Heart right ventricle (tissue), 16 donors: ENCODE data around the gene CORO1C. TPM values are rescaled to one million over a fixed set of nuclear protein-coding genes. Genes with fewer than 3 reads are reported as not detected.

Source experiments
- ATAC-seq, 8 donors: fragments of 200-7000 bp; cut with Tn5 transposase; one replicate each; pipeline ENCODE4 v1.9.1; 2020; ENCODE audit warnings: mild to moderate bottlenecking in 8 of 8, moderate library complexity in 8 of 8, moderate number of reproducible peaks in 1 of 8
- DNase-seq, 2 donors: peaks; one replicate each; pipeline ENCODE4 v3.0.0-alpha.2; 2020
- H3K27ac ChIP-seq, 10 donors: fragments of 200-600 bp; sonication (generic) in 2 of 10; one replicate each; pipeline versions ENCODE4 v1.5.0 to v1.8.0; 2020 to 2022; ENCODE audit warnings: mild to moderate bottlenecking in 3 of 10
- H3K27me3 ChIP-seq, 7 donors: fragments of 200-600 bp; one replicate each; pipeline ENCODE4 v1.8.0; 2021 to 2022; ENCODE audit warnings: mild to moderate bottlenecking in 2 of 7
- H3K36me3 ChIP-seq, 9 donors: fragments of 200-600 bp; sonication (generic) in 1 of 9; one replicate each; pipeline versions ENCODE4 v1.5.0 to v1.8.0; 2020 to 2022; ENCODE audit warnings: mild to moderate bottlenecking in 2 of 9
- H3K4me1 ChIP-seq, 9 donors: fragments of 200-600 bp; sonication (generic) in 1 of 9; one replicate each; pipeline versions ENCODE4 v1.5.0 to v1.8.0; 2020 to 2022; ENCODE audit warnings: mild to moderate bottlenecking in 4 of 9
- H3K4me3 ChIP-seq, 10 donors: fragments of 200-600 bp; sonication (generic) in 2 of 10; one replicate each; pipeline versions ENCODE4 v1.5.0 to v1.8.0; 2020 to 2022; ENCODE audit warnings: mild to moderate bottlenecking in 7 of 10, moderate library complexity in 2 of 10
- H3K9me3 ChIP-seq, 11 donors: fragments of 200-600 bp in 10 of 11; sonication (generic) in 2 of 11; one replicate each; pipeline versions ENCODE4 v1.5.0 to v1.8.0; 2013 to 2022; ENCODE audit warnings: mild to moderate bottlenecking in 2 of 11, control low read depth in 1 of 11, moderate library complexity in 1 of 11
- WGBS, 2 donors: extraction: QIAGEN DNeasy Blood & Tissue Kit; methylation state at CpG; one replicate each; pipeline ENCODE4 v1.1.7; 2013; ENCODE audit warnings: inconsistent platforms in 1 of 2; 5-methylcytosine and 5-hydroxymethylcytosine counted together
- intact Hi-C, 10 donors: fragments of 100-400 bp; cut with DNase I; formaldehyde crosslinking; loops; one replicate each; pipeline versions ENCODE4 v1.11.1 to v1.14.2; 2022
- microRNA-seq, 2 donors: library from miRNA; unstranded; fragments of <30 nt; microRNA quantifications; one replicate each; pipeline ENCODE4 v1.2.0, GENCODE V29; 2021
- polyA plus RNA-seq, 2 donors: library from polyadenylated mRNA; stranded (reverse); fragments of 200-250 nt; gene quantifications; one replicate each; pipeline ENCODE4 v1.2.3, GENCODE V29; 2013
- total RNA-seq, 10 donors: library from RNA; stranded (reverse); fragmentation: NEBNext Ultra II Directional in 3 of 10; extraction: Animal tissue kit (Norgen Biotek cat#: 25700) in 3 of 10; gene quantifications; one replicate each; pipeline versions ENCODE4 v1.2.1 to v1.2.4, GENCODE V29; 2021 to 2023
- TF ChIP-seq, protein P1 (sequence below), 9 donors: fragments of 200-600 bp; sonication (generic) in 2 of 9; IDR thresholded peaks; one replicate each; pipeline versions ENCODE4 v1.5.0 to v1.8.0; 2021 to 2022; ENCODE audit warnings: antibody characterized with exemption in 9 of 9, mild to moderate bottlenecking in 5 of 9, moderate library complexity in 1 of 9
- donor health status: Arrhythmogenic right ventricular cardiomyopathy.
- donor health status: ischemic (EF 13 %, LVEDD 7.1; RV severe dilation, severe dysfunction).
- donor health status: healthy with polysubstance abuse.
- donor health status: DM: no; HTN: yes; CAD: no.
- donor health status: DM: no; HTN: no; CAD: no.
- donor health status: ischemic (EF 25% LVEDD 6.9; RV normal size, moderate dysfunction).
- donor health status: ischemic (EF 25% LVEDD 5.7; RV mildly dilated, moderate dysfunction).
- donor health status: healthy.
- donor health status: DM: yes; HTN: yes; CAD: no.
- donor health status: Ischemic cardiomyopathy.
- donor health status: ischemic (EF 35%, LVEDD 5.7; RV mildly dilated, moderate dysfunction).
- donor health status: nonischemic (EF 11% LVEDD 7.7; RV severe dilation, severe dysfunction).
- donor health status: DM: yes; HTN: yes; CAD: no.
- donor health status: PGD.
- donor health status: ischemic (EF 29% LVEDD 5.4; RV normal size, mild dysfunction).
- donor health status: nonischemic (EF 23%, LVEDD 6.1; RV moderate dilation, normal function).

Gene CORO1C
- total and polyA plus RNA-seq, 12 donors: 25.5 to 88.6 (median 58.2) TPM

DNA sequence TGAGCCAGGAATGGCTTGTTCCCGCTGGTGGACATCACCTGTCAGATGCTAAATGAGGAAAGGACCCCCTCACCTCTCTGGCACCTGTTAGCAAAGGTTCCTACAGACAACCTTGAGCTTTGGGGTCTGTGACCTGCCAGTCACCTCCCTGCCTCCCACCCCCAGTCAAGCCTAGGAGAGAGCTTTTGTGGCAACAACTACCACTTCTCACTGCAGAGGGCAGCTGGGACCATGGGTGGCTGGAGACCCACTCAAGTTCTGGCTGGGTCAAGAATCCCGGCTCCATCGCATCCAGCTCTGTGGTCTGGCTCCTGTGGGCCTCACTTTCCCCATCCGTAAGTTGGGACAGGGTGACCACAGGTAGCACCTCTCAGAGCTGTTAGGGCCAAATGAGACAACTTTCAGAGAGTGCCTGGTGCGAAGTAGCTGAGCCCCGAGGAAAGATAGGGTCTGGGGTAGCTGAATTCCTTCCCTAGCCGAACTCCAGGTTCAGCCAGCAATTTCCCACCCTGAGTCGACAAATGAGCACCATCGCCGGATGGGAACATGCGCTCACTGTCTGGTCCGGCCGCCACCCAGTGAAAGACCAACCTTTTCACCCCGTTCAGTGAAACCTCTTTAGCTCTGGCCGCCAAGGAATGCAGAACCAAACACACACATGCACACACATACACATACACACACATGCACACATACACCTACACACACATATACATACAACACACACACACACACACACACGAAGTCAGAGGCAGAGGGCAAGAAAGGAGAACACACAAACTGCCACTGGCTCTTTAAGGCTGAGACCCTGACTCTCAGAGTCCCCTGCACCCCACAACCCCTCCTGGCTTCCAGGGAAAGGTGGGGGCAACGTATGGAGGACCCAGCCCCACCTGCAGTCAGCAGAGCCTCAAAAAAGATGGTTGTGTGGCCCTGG, 135.3 kb downstream of the CORO1C start:
- Histone ChIP-seq H3K36me3 (no peaks in the 10 kb centered on the region), H3K4me1 (no peaks in the 10 kb centered on the region), H3K9me3 (no peaks in the 10 kb centered on the region), H3K27me3 (peaks cover 0 to 3% (median 0%) of the 10 kb centered on the region in 7 donors), H3K27ac (peak overlapping the region in 2 of 10 donors; percentile 31), H3K4me3 (peak overlapping the region in 5 of 10 donors; percentile 32 to 48 (median 40))
- ATAC-seq (no peak), DNase-seq (no peak)
- intact Hi-C loops: no loop called here
- WGBS, 2 donors: 77 to 82% methylated on average over 17 of the region's 17 CpGs
- TF ChIP-seq, protein P1, sequence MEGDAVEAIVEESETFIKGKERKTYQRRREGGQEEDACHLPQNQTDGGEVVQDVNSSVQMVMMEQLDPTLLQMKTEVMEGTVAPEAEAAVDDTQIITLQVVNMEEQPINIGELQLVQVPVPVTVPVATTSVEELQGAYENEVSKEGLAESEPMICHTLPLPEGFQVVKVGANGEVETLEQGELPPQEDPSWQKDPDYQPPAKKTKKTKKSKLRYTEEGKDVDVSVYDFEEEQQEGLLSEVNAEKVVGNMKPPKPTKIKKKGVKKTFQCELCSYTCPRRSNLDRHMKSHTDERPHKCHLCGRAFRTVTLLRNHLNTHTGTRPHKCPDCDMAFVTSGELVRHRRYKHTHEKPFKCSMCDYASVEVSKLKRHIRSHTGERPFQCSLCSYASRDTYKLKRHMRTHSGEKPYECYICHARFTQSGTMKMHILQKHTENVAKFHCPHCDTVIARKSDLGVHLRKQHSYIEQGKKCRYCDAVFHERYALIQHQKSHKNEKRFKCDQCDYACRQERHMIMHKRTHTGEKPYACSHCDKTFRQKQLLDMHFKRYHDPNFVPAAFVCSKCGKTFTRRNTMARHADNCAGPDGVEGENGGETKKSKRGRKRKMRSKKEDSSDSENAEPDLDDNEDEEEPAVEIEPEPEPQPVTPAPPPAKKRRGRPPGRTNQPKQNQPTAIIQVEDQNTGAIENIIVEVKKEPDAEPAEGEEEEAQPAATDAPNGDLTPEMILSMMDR (IDR thresholded peaks at IDR 0.05): no peak

Small RNA genes lying within 50 kb of the gene (microRNA-seq; reads per million reads assigned to microRNA genes)
- gene MIR4496: 0 reads per million in 2 donors

Other genes starting within 250 kb of the CORO1C start
- 1 to 10 TPM; 2.1 to 4.4 (median 2.8) TPM for gene FICD, start 216.2 kb downstream of the CORO1C start, total RNA-seq
- 1 to 10 TPM; 2.1 to 3.7 TPM for gene FICD, start 216.2 kb downstream of the CORO1C start, polyA plus RNA-seq
- gene SART3, start 170.3 kb downstream of the CORO1C start, total RNA-seq: 10 to 100 TPM; 20.7 to 38.0 (median 25.2) TPM
- gene SART3, start 170.3 kb downstream of the CORO1C start, polyA plus RNA-seq: 10 to 100 TPM; 13.5 to 18.3 TPM
- gene ISCU, start 168.9 kb downstream of the CORO1C start, total RNA-seq: 100 to 1,000 TPM; 321 to 630 (median 522) TPM
- 100 to 1,000 TPM; 164 to 215 TPM for gene ISCU, start 168.9 kb downstream of the CORO1C start, polyA plus RNA-seq
- 1 to 10 TPM in 8 of 10 donors, under 1 TPM in 2; 0.57 to 6.9 (median 2.0) TPM for gene TMEM119, start 133.4 kb downstream of the CORO1C start, total RNA-seq
- 1 to 10 TPM; 1.0 to 2.2 TPM for gene TMEM119, start 133.4 kb downstream of the CORO1C start, polyA plus RNA-seq
- 10 to 100 TPM in 1 of 10 donors, 1 to 10 TPM in 9; 1.5 to 17.6 (median 2.4) TPM for gene SELPLG, start 97.6 kb downstream of the CORO1C start, total RNA-seq
- gene SELPLG, start 97.6 kb downstream of the CORO1C start, polyA plus RNA-seq: 1 to 10 TPM in 1 of 2 donors, under 1 TPM in 1; 0.88 to 3.9 TPM
- gene SSH1, start 126.1 kb upstream of the CORO1C start, total RNA-seq: 10 to 100 TPM; 28.4 to 48.7 (median 35.1) TPM
- 1 to 10 TPM; 4.2 to 7.5 TPM for gene SSH1, start 126.1 kb upstream of the CORO1C start, polyA plus RNA-seq
- not detected for gene DAO, start 148.6 kb upstream of the CORO1C start, total RNA-seq
- not detected for gene DAO, start 148.6 kb upstream of the CORO1C start, polyA plus RNA-seq